Hepatocyte (in vitro differentiated cells): ENCODE results near the gene DENND5B.

Experiments
- EZH2phosphoT487 ChIP-seq: fragments of 200-600 bp; sonication (generic); IDR thresholded peaks from one replicate; pipeline ENCODE4 v1.6.1; 2018; ENCODE audit warnings: antibody characterized with exemption, mild to moderate bottlenecking, low read depth, moderate library complexity; ENCODE audit not compliant: unreplicated experiment, severe bottlenecking
- TF ChIP-seq, protein P1 (sequence below): fragments of 200-600 bp; sonication (generic); IDR thresholded peaks from 2 replicates; pipeline ENCODE4 v1.5.1; 2016; ENCODE audit warnings: antibody characterized with exemption, mild to moderate bottlenecking; ENCODE audit not compliant: poor library complexity

DNA sequence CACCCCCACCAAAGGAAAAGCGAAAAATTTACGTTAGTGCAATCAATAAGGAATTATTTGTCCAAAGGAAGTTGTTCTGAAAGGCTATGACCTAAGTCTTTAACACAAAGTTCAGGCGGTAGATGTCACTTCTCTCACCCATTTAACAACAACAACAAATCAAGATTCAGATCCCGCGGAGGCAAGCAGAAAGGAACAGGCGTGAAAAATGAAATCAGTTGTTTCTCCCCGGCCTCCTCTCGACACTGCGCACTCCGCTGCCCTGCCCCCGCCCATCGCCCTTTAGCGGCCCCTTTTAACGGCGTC, 1.4 kb downstream of the DENND5B start:
- TF ChIP-seq, protein P1, sequence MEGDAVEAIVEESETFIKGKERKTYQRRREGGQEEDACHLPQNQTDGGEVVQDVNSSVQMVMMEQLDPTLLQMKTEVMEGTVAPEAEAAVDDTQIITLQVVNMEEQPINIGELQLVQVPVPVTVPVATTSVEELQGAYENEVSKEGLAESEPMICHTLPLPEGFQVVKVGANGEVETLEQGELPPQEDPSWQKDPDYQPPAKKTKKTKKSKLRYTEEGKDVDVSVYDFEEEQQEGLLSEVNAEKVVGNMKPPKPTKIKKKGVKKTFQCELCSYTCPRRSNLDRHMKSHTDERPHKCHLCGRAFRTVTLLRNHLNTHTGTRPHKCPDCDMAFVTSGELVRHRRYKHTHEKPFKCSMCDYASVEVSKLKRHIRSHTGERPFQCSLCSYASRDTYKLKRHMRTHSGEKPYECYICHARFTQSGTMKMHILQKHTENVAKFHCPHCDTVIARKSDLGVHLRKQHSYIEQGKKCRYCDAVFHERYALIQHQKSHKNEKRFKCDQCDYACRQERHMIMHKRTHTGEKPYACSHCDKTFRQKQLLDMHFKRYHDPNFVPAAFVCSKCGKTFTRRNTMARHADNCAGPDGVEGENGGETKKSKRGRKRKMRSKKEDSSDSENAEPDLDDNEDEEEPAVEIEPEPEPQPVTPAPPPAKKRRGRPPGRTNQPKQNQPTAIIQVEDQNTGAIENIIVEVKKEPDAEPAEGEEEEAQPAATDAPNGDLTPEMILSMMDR: no peak
- TF ChIP-seq EZH2phosphoT487: no peak
